Epithelial cell of proximal tubule (primary cell): Measurements from ENCODE around the gene CASTOR2. TPM values are rescaled to one million over a fixed set of nuclear protein-coding genes. Genes with fewer than 3 reads are reported as not detected.
"Not testable (repeated sequence)": the region's sequence is repeated elsewhere in the genome, so short reads cannot be mapped to it uniquely, and the experiment has no call there.

Experiments used
- DNase-seq: peaks from one replicate; pipeline ENCODE4 v3.0.0-alpha.2; 2011; ENCODE audit warnings: low read depth
- H3K4me3 ChIP-seq: 2 replicates; pipeline ENCODE4 v1.5.1; 2011; ENCODE audit warnings: low read depth, mild to moderate bottlenecking, low read length
- CTCF ChIP-seq: conservative IDR thresholded peaks from 2 replicates; pipeline ENCODE4 v1.5.1; 2012; ENCODE audit warnings: low read depth, mild to moderate bottlenecking, low read length
- total RNA-seq: library from RNA; depleted of rRNA; stranded (reverse); fragments of >200 nt; gene quantifications from 2 replicates; pipeline ENCODE4 v1.2.3, GENCODE V29; 2015

The CASTOR2 gene
- total RNA-seq, 1 donor from 2014 or later = 15.5 TPM

GRCh38 chr7:74988436-74988835, 23.9 kb downstream of the CASTOR2 start:
- not testable (repeated sequence) for DNase-seq

GRCh38 chr7:74993121-74993520, 28.6 kb downstream of the CASTOR2 start:
- DNase-seq = no peak
- H3K4me3 ChIP-seq = no peak overlapping the region
- TF ChIP-seq CTCF = no peak

More at GRCh38 chr7:74988436-74988835, 23.9 kb downstream of the CASTOR2 start:
- H3K4me3 ChIP-seq = not testable (repeated sequence)

- DNase-seq, H3K4me3 ChIP-seq: not testable (repeated sequence)
Measured at GRCh38 chr7:74994869-74995543, 30.5 kb downstream of the CASTOR2 start.

- H3K4me3 ChIP-seq, DNase-seq: not testable (repeated sequence)
Measured at GRCh38 chr7:74996361-74996760, 31.9 kb downstream of the CASTOR2 start.

- not testable (repeated sequence) for DNase-seq, H3K4me3 ChIP-seq
Measured at GRCh38 chr7:74997811-74998210, 33.3 kb downstream of the CASTOR2 start.

GRCh38 chr7:75001356-75001755, 36.9 kb downstream of the CASTOR2 start:
- H3K4me3 ChIP-seq, DNase-seq: not testable (repeated sequence)

- no peak overlapping the region for H3K4me3 ChIP-seq
- no peak for TF ChIP-seq CTCF
- no peak for DNase-seq
Measured at GRCh38 chr7:75010036-75010435, 45.5 kb downstream of the CASTOR2 start.

GRCh38 chr7:75017832-75018231, 53.3 kb downstream of the CASTOR2 start:
- DNase-seq = no peak
- no peak for TF ChIP-seq CTCF
- H3K4me3 ChIP-seq = no peak overlapping the region

GRCh38 chr7:75018570-75019364, 54.3 kb downstream of the CASTOR2 start:
- no peak for DNase-seq
- TF ChIP-seq CTCF = no peak

More at GRCh38 chr7:75018570-75019364, 54.3 kb downstream of the CASTOR2 start:
- no peak overlapping the region for H3K4me3 ChIP-seq
